ENCODE data around the gene TSEN54.
"Not testable (repeated sequence)": the region's sequence is repeated elsewhere in the genome, so short reads cannot be mapped to it uniquely, and the experiment has no call there.

The TSEN54 gene

DNA sequence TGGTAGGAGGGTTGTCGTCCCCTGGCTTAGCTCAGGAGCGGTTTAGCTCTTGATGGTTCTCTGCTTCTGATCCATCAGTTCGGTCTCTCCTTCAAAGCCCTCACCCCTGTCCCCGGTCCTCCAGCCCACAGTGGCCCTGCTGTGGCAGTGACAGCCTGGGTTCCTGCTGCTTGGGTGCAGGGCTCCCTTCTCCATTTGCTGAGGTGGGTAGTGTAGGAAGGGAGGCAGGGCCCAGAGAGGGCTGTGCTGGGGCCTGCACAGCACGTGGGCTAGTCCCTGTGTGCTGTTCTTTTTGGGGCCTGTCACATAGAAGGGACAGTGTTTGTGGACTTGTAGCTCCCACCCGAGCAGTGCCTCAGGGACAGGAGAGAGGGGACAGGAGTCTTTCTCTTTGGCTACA, 41.6 kb upstream of the TSEN54 start:
- DNase-seq (ENCODE audit: low spot score), result no peak
- no peak for TF ChIP-seq CTCF (IDR thresholded peaks at IDR 0.05; ENCODE audit: extremely low read depth, insufficient read depth, missing control alignments)
- in situ Hi-C loops (cut with MboI; ENCODE audit: low pct_unique_long_range_greater_than_20kb, low sequenced_read_pairs, unreplicated experiment), result no loop called here

DNA sequence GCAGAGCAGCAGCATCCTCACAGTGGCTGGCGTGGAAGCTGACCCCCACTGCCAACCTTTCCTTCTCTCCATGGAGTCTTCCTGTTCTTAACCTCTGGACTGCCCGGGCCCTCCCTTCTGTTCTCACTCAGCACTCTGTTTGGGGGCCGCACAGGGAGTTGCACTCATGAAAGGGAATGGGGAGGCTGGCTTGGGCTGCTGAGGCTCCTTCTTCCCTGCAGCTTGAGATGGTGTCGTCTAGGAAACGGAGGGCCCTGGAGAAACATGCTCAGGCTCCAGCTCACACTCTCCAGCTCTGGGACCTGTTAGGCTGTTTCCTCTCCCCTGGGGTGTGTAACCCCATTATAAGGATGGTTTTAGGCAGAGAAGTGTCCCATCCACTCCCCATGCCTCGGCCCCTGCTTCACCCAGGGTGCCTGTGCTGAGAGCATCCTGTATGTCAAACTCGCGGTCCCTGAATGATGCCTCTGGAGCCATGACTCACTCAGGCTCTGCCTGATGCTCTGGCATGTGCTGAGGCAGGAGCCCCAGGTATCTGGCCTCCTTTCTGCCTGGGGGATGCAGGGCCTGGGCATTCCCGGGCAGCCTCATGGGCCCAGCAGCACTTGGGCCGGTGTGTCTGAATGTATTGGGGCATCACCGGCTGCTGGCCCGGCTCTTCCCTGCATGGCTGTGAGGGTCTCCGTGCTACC, 41.0 kb upstream of the TSEN54 start:
- no peak for DNase-seq (ENCODE audit: low spot score)
- in situ Hi-C loops (cut with MboI; ENCODE audit: low pct_unique_long_range_greater_than_20kb, low sequenced_read_pairs, unreplicated experiment), result no loop called here
- TF ChIP-seq CTCF (IDR thresholded peaks at IDR 0.05; ENCODE audit: extremely low read depth, insufficient read depth, missing control alignments), result no peak

- TF ChIP-seq CTCF (IDR thresholded peaks at IDR 0.05; ENCODE audit: extremely low read depth, insufficient read depth, missing control alignments), result no peak
- DNase-seq (ENCODE audit: low spot score), result no peak
- in situ Hi-C loops (cut with MboI; ENCODE audit: low pct_unique_long_range_greater_than_20kb, low sequenced_read_pairs, unreplicated experiment), result no loop called here
These were observed 40.5 kb upstream of the TSEN54 start for GRCh38 chr17:75475851-75476250.

DNA sequence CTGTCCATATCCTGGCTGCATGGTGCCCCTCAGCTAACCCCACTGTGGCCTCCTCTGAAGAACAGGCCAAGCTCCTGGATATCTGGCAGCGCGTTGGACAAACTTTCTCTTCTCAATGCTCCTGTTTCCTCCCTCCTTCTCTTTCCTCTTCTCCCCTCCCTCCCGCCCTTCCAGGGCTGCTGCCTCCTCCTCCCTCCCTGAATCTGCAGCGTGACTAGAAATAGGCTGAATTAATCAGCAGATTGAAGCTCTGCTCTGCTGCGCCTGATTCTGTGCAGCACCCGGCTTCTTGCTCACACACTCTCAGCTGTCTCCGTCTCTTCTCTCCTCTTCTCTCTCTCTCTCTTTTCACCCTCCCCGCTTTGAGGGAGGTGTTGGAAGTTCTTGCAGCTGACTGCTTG, 40.1 kb upstream of the TSEN54 start:
- in situ Hi-C loops (cut with MboI; ENCODE audit: low pct_unique_long_range_greater_than_20kb, low sequenced_read_pairs, unreplicated experiment), result no loop called here
- TF ChIP-seq CTCF (IDR thresholded peaks at IDR 0.05; ENCODE audit: extremely low read depth, insufficient read depth, missing control alignments), result no peak
- DNase-seq (ENCODE audit: low spot score), result no peak

- no peak for DNase-seq (ENCODE audit: low spot score)
- no peak for TF ChIP-seq CTCF (IDR thresholded peaks at IDR 0.05; ENCODE audit: extremely low read depth, insufficient read depth, missing control alignments)
- in situ Hi-C loops (cut with MboI; ENCODE audit: low pct_unique_long_range_greater_than_20kb, low sequenced_read_pairs, unreplicated experiment), result no loop called here
These were observed 39.4 kb upstream of the TSEN54 start for GRCh38 chr17:75476752-75477489.

DNA sequence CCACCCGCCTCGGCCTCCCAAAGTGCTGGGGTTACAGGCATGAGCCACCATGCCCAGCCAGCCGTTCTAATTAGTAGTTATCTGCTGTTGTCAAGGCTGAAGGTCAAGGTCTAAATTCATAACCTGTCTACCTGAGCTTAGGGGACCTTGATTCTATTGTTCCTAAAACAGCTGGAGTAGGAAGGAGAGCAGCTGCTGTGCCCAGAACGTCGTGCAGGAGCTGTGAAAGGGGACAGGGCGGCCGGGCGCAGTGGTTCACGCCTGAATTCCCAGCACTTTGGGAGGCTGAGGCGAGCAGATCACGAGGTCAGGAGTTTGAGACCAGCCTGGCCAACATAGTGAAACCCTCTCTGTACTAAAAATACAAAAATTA, 38.9 kb upstream of the TSEN54 start:
- in situ Hi-C loops (cut with MboI; ENCODE audit: low pct_unique_long_range_greater_than_20kb, low sequenced_read_pairs, unreplicated experiment); DNase-seq (ENCODE audit: low spot score): not testable (repeated sequence)

- no peak for TF ChIP-seq CTCF (IDR thresholded peaks at IDR 0.05; ENCODE audit: extremely low read depth, insufficient read depth, missing control alignments)
- no peak for DNase-seq (ENCODE audit: low spot score)
- in situ Hi-C loops (cut with MboI; ENCODE audit: low pct_unique_long_range_greater_than_20kb, low sequenced_read_pairs, unreplicated experiment), result no loop called here
These were observed 37.8 kb upstream of the TSEN54 start for GRCh38 chr17:75478508-75478907.

Measured in GM13977 (cell line).